Hepatocyte (in vitro differentiated cells): ENCODE measurements around the gene ADAMTSL3. TPM values are rescaled to one million over a fixed set of nuclear protein-coding genes. Genes with fewer than 3 reads are reported as not detected.

ENCODE experiments used
- DNase-seq: peaks from one replicate; pipeline ENCODE4 v3.0.0-alpha.2; 2016; ENCODE audit warnings: low spot score
- H2AFZ ChIP-seq: fragments of 200-600 bp; sonication (generic); 2 replicates; pipeline ENCODE4 v1.6.0; 2016; ENCODE audit warnings: antibody characterized with exemption, mild to moderate bottlenecking
- H3K27ac ChIP-seq: fragments of 200-600 bp; sonication (generic); 2 replicates; pipeline ENCODE4 v1.5.1; 2016; ENCODE audit warnings: mild to moderate bottlenecking
- H3K27me3 ChIP-seq: fragments of 200-600 bp; sonication (generic); 2 replicates; pipeline ENCODE4 v1.6.1; 2016
- H3K36me3 ChIP-seq: fragments of 200-600 bp; sonication (generic); replicated peaks from 2 replicates; pipeline ENCODE4 v1.5.1; 2016; ENCODE audit warnings: low read depth; ENCODE audit not compliant: insufficient read depth
- H3K4me1 ChIP-seq: fragments of 200-600 bp; sonication (generic); 2 replicates; pipeline ENCODE4 v1.5.1; 2016; ENCODE audit warnings: mild to moderate bottlenecking, moderate library complexity; ENCODE audit not compliant: insufficient read depth
- H3K4me2 ChIP-seq: fragments of 200-600 bp; sonication (generic); 2 replicates; pipeline ENCODE4 v1.6.0; 2016
- H3K4me3 ChIP-seq: fragments of 200-600 bp; sonication (generic); 2 replicates; pipeline ENCODE4 v1.5.1; 2016; ENCODE audit warnings: mild to moderate bottlenecking
- H3K79me2 ChIP-seq: fragments of 200-600 bp; sonication (generic); 2 replicates; pipeline ENCODE4 v1.6.0; 2017; ENCODE audit warnings: mild to moderate bottlenecking
- H3K9me2 ChIP-seq: fragments of 200-600 bp; sonication (generic); replicated peaks from 2 replicates; pipeline ENCODE4 v1.6.0; 2017; ENCODE audit warnings: mild to moderate bottlenecking; ENCODE audit not compliant: insufficient read depth
- H3K9me3 ChIP-seq: fragments of 200-600 bp; sonication (generic); 2 replicates; pipeline ENCODE4 v1.5.1; 2016; ENCODE audit warnings: low read depth, mild to moderate bottlenecking
- H4K20me1 ChIP-seq: fragments of 200-600 bp; sonication (generic); 2 replicates; pipeline ENCODE4 v1.6.0; 2016; ENCODE audit warnings: mild to moderate bottlenecking; ENCODE audit not compliant: insufficient read depth, poor library complexity, severe bottlenecking
- EZH2 ChIP-seq: fragments of 200-600 bp; sonication (generic); IDR thresholded peaks from 2 replicates; pipeline ENCODE4 v1.6.1; 2016; ENCODE audit warnings: antibody characterized with exemption, mild to moderate bottlenecking, borderline replicate concordance
- EZH2phosphoT487 ChIP-seq: fragments of 200-600 bp; sonication (generic); IDR thresholded peaks from one replicate; pipeline ENCODE4 v1.6.1; 2018; ENCODE audit warnings: antibody characterized with exemption, mild to moderate bottlenecking, low read depth, moderate library complexity; ENCODE audit not compliant: unreplicated experiment, severe bottlenecking
- WGBS: methylation state at CpG from one replicate; pipeline ENCODE4 v1.1.6; 2016; ENCODE audit warnings: low lambda C conversion rate; ENCODE audit errors: missing lambda C conversion rate; 5-methylcytosine and 5-hydroxymethylcytosine counted together
- polyA plus RNA-seq: library from polyadenylated mRNA; unstranded; fragments of >200 nt; fragmentation: Nextera tagmentation; extraction: Ambion mirVana; gene quantifications from 2 replicates; pipeline ENCODE4 v1.2.1, GENCODE V29; 2016
- total RNA-seq: library from RNA; depleted of rRNA; stranded (reverse); fragments of >200 nt; gene quantifications from 2 replicates; pipeline ENCODE4 v1.2.3, GENCODE V29; 2014
- TF ChIP-seq, protein P1 (sequence below): fragments of 200-600 bp; sonication (generic); IDR thresholded peaks from 2 replicates; pipeline ENCODE4 v1.5.1; 2016; ENCODE audit warnings: antibody characterized with exemption, mild to moderate bottlenecking; ENCODE audit not compliant: poor library complexity

ADAMTSL3 gene
- total and polyA plus RNA-seq, 2 experiments from 2014 or later = 5.0 to 5.2 TPM

DNA sequence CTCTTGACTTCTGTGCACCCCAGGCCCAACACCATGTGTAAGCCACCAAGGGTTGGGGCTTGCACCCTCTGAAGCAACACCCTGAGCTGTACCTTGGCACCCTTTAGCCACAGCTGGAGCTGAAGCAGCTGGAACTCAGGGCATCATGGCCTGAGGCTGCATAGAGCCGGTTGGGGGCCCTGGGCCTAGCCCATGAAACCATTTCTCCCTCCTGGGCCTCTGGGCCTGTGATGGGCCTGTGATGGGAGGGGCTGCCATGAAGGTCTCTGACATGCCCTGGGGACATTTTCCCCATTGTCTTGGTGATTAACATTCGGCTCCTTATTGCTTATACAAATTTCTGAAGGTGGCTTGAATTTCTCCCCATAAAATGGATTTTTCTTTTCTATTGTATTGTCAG, 22.4 kb upstream of the ADAMTSL3 start:
- TF ChIP-seq EZH2phosphoT487 (no peak), EZH2 (no peak)
- TF ChIP-seq, protein P1, sequence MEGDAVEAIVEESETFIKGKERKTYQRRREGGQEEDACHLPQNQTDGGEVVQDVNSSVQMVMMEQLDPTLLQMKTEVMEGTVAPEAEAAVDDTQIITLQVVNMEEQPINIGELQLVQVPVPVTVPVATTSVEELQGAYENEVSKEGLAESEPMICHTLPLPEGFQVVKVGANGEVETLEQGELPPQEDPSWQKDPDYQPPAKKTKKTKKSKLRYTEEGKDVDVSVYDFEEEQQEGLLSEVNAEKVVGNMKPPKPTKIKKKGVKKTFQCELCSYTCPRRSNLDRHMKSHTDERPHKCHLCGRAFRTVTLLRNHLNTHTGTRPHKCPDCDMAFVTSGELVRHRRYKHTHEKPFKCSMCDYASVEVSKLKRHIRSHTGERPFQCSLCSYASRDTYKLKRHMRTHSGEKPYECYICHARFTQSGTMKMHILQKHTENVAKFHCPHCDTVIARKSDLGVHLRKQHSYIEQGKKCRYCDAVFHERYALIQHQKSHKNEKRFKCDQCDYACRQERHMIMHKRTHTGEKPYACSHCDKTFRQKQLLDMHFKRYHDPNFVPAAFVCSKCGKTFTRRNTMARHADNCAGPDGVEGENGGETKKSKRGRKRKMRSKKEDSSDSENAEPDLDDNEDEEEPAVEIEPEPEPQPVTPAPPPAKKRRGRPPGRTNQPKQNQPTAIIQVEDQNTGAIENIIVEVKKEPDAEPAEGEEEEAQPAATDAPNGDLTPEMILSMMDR = no peak
- no peaks in the 10 kb centered on the region for H3K9me2 ChIP-seq
- WGBS = 83% methylated on average over 2 of the region's 2 CpGs

DNA sequence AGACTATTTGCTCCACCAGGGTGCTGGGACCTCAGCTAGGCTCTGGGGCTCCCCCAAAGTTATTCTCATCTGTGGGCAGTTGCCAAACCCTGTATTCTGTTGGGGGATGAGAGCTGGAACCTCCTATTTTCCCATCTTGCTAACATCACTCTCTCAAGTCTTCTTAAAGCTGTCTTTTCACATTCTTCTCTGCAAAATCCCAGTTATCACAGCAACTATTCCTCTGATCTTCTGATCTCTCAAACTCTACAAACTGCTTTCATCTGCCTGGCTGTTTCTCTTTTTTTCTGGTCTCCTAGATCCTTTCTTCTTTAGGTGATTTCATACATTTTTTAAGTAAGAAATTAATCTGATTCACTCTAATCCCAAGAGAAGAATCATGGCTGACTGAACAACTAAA, 10.7 kb upstream of the ADAMTSL3 start:
- Histone ChIP-seq H3K4me3 (no peak overlapping the region), H4K20me1 (no peaks in the 10 kb centered on the region), H3K9me3 (no peaks in the 10 kb centered on the region), H3K27me3 (peaks cover 5% of the 10 kb centered on the region), H3K36me3 (no peaks in the 10 kb centered on the region), H2AFZ (no peak overlapping the region), H3K79me2 (no peaks in the 10 kb centered on the region), H3K9me2 (no peaks in the 10 kb centered on the region), H3K4me2 (no peak overlapping the region), H3K4me1 (no peaks in the 10 kb centered on the region), H3K27ac (no peak overlapping the region)
- TF ChIP-seq EZH2phosphoT487 = no peak
- TF ChIP-seq EZH2 = no peak
- TF ChIP-seq, protein P1 = no peak
- no peak for DNase-seq

More for the DNA sequence above, 22.4 kb upstream of the ADAMTSL3 start:
- H3K27ac ChIP-seq = no peak overlapping the region
- H3K4me3 ChIP-seq = no peak overlapping the region
- DNase-seq = no peak
- no peaks in the 10 kb centered on the region for H3K9me3 ChIP-seq
- H2AFZ ChIP-seq = no peak overlapping the region
- no peaks in the 10 kb centered on the region for H3K4me1 ChIP-seq
- no peaks in the 10 kb centered on the region for H4K20me1 ChIP-seq
- no peaks in the 10 kb centered on the region for H3K27me3 ChIP-seq
- H3K79me2 ChIP-seq = no peaks in the 10 kb centered on the region
- H3K36me3 ChIP-seq = no peaks in the 10 kb centered on the region
- H3K4me2 ChIP-seq = no peak overlapping the region

DNA sequence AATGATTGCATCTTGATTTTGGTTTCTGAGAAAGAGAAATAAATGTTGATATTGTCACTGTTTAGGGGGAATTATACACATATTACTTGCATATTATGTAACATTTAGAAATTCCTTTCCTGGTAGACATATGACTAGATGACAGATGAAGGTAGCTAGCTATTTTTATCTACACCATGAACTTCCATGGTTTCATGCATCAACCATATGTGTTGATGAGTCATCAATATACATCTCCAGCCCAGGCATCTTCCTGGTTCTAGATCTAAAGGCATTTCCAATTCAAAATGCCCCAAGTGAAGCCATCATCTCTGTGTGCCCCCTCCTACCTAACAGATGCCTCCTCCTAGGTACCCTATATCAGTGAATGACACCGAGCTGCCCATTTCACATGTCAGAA, 9.5 kb upstream of the ADAMTSL3 start:
- WGBS = 83% methylated on average over 1 of the region's 1 CpG
- H2AFZ ChIP-seq = no peak overlapping the region
- no peak for DNase-seq
- peaks cover 11% of the 10 kb centered on the region for H3K27me3 ChIP-seq
- H3K79me2 ChIP-seq = no peaks in the 10 kb centered on the region
- H3K9me2 ChIP-seq = no peaks in the 10 kb centered on the region
- H3K4me3 ChIP-seq = no peak overlapping the region
- no peaks in the 10 kb centered on the region for H3K36me3 ChIP-seq
- H3K4me2 ChIP-seq = no peak overlapping the region
- TF ChIP-seq, protein P1 = no peak
- TF ChIP-seq EZH2phosphoT487 = no peak
- TF ChIP-seq EZH2 = no peak
- H3K27ac ChIP-seq = no peak overlapping the region
- no peaks in the 10 kb centered on the region for H3K4me1 ChIP-seq
- H4K20me1 ChIP-seq = no peaks in the 10 kb centered on the region
- no peaks in the 10 kb centered on the region for H3K9me3 ChIP-seq

GRCh38 chr15:83650831-83651230, 3.1 kb upstream of the ADAMTSL3 start:
- H3K9me2 ChIP-seq = no peaks in the 10 kb centered on the region
- H3K27ac ChIP-seq = no peak overlapping the region
- no peaks in the 10 kb centered on the region for H3K36me3 ChIP-seq
- H3K4me3 ChIP-seq = no peak overlapping the region
- peaks cover 6% of the 10 kb centered on the region for H3K4me1 ChIP-seq
- no peak overlapping the region for H2AFZ ChIP-seq
- no peak for DNase-seq
- H4K20me1 ChIP-seq = no peaks in the 10 kb centered on the region
- H3K4me2 ChIP-seq = no peak overlapping the region
- H3K9me3 ChIP-seq = no peaks in the 10 kb centered on the region
- WGBS = 82% methylated on average over 2 of the region's 2 CpGs
- TF ChIP-seq, protein P1 = no peak
- no peak for TF ChIP-seq EZH2phosphoT487
- no peak for TF ChIP-seq EZH2
- H3K79me2 ChIP-seq = no peaks in the 10 kb centered on the region
- peaks cover 43% of the 10 kb centered on the region for H3K27me3 ChIP-seq
